ENCODE data around the gene APBB2. TPM values are rescaled to one million over a fixed set of nuclear protein-coding genes. Genes with fewer than 3 reads are reported as not detected.

Gene APBB2
- total RNA-seq, 1 donor from 2014 or later, result 23.5 TPM

DNA sequence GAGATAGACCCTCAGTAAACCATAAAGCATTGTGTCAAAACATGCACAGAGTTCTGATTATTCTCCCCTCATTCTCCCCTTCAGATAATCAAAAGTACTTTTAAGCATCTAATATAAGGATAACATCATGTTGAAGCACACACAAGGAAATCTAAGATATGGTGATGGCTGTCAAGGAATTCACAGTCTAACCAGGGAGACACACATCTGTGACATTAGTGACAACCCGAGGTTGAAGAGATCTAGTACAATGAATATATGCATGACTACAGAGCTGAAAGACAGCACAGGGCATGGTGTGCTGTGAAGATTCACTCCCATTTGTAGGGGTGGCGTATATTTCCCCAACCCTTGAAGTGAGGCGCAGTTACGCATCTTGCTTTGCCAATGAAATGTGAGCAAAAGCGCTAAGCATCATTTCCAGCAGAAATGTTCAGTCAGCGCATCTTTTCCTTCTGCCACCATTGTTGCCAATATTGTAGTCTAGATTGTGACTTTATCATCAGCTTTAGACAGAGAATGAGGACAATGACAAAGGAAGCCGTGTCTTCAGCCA, 342.6 kb downstream of the APBB2 start:
- intact Hi-C loops (cut with micrococcal nuclease), result no loop called here
- H3K36me3 ChIP-seq, result peaks cover 13% of the 10 kb centered on the region
- H3K4me3 ChIP-seq, result no peak overlapping the region
- TF ChIP-seq, protein P1, sequence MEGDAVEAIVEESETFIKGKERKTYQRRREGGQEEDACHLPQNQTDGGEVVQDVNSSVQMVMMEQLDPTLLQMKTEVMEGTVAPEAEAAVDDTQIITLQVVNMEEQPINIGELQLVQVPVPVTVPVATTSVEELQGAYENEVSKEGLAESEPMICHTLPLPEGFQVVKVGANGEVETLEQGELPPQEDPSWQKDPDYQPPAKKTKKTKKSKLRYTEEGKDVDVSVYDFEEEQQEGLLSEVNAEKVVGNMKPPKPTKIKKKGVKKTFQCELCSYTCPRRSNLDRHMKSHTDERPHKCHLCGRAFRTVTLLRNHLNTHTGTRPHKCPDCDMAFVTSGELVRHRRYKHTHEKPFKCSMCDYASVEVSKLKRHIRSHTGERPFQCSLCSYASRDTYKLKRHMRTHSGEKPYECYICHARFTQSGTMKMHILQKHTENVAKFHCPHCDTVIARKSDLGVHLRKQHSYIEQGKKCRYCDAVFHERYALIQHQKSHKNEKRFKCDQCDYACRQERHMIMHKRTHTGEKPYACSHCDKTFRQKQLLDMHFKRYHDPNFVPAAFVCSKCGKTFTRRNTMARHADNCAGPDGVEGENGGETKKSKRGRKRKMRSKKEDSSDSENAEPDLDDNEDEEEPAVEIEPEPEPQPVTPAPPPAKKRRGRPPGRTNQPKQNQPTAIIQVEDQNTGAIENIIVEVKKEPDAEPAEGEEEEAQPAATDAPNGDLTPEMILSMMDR (IDR thresholded peaks at IDR 0.05; ENCODE audit: borderline replicate concordance), result no peak
- no peaks in the 10 kb centered on the region for H3K9me3 ChIP-seq (replicated peaks)
- DNase-seq, result no peak
- no peaks in the 10 kb centered on the region for H3K27me3 ChIP-seq (ENCODE audit: low read depth)
- no peak overlapping the region for H3K27ac ChIP-seq (replicated peaks)
- H3K4me1 ChIP-seq, result peaks cover 9% of the 10 kb centered on the region

DNA sequence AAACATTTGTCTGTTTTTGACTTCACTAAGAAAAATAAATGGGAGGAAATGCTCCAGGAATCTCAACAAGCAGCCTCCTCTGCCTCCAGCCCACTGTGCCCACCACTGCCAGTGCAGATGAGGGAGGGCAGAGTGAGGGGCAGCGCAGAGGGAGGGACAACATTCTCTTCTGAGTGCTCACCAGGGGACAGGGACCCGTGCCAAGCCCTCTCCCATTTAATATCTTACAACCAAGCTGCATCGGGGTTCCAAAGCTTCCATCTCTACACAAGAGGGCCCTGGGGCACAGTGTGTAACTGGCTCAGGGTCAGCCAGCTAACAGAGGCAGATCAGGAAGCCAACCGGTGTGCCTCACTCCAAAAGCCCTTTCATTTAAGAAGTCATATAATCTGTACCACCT, 344.2 kb downstream of the APBB2 start:
- no peaks in the 10 kb centered on the region for H3K9me3 ChIP-seq (replicated peaks)
- H3K4me3 ChIP-seq, result no peak overlapping the region
- no peak overlapping the region for H3K27ac ChIP-seq (replicated peaks)
- TF ChIP-seq, protein P1 (IDR thresholded peaks at IDR 0.05; ENCODE audit: borderline replicate concordance), result no peak
- DNase-seq, result no peak
- peaks cover 17% of the 10 kb centered on the region for H3K36me3 ChIP-seq
- intact Hi-C loops (cut with micrococcal nuclease), result no loop called here
- H3K4me1 ChIP-seq, result peaks cover 7% of the 10 kb centered on the region
- H3K27me3 ChIP-seq (ENCODE audit: low read depth), result no peaks in the 10 kb centered on the region

DNA sequence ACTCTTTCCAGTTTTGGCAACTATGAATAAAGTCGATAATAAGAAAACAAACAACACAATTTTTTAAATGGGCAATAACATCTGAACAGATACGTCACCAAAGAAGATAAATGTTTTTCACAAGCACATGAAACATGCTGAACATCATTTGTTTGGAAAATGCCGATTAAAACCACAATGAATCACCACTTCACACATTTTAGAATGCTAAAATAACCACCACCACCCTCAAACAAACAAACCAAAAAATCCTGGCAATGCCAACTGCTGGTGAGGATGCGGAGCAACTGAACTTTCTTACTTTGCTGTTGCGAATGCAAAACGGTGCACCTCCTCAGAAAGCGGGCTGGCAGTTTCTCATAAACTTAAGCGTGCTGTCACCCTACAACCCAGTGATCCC, 348.6 kb downstream of the APBB2 start:
- intact Hi-C loops (cut with micrococcal nuclease), result no loop called here
- TF ChIP-seq, protein P1 (IDR thresholded peaks at IDR 0.05; ENCODE audit: borderline replicate concordance), result no peak
- H3K4me3 ChIP-seq, result no peak overlapping the region

DNA sequence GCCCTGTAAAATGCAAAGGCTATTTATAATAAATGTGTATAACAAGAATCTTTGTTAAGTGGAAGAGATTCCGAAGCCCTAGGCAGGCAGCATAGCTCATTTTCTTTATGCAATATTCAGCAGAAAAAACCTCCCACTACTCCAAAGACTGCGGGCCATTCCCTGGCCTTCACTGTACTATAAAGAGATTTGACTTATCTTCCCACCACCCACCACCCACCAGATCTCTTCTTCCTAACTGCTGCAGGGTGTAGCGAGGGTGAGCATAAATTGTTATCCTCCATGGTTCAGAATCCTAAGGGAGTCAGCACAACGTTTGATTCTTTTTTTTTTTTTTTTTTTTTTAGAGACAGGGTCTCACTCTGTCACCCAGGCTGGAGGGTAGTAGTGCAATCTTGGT, 349.8 kb downstream of the APBB2 start:
- Histone ChIP-seq H3K9me3 (replicated peaks) (no peaks in the 10 kb centered on the region), H3K36me3 (peaks cover 5% of the 10 kb centered on the region), H3K27ac (replicated peaks) (no peak overlapping the region), H3K4me1 (no peaks in the 10 kb centered on the region), H3K4me3 (no peak overlapping the region), H3K27me3 (ENCODE audit: low read depth) (no peaks in the 10 kb centered on the region)
- intact Hi-C loops (cut with micrococcal nuclease), result no loop called here
- no peak for DNase-seq
- TF ChIP-seq, protein P1 (IDR thresholded peaks at IDR 0.05; ENCODE audit: borderline replicate concordance), result no peak

More for the DNA sequence above, 348.6 kb downstream of the APBB2 start:
- Histone ChIP-seq H3K27me3 (ENCODE audit: low read depth) (no peaks in the 10 kb centered on the region), H3K4me1 (no peaks in the 10 kb centered on the region), H3K9me3 (replicated peaks) (no peaks in the 10 kb centered on the region), H3K36me3 (peaks cover 10% of the 10 kb centered on the region), H3K27ac (replicated peaks) (no peak overlapping the region)
- no peak for DNase-seq

DNA sequence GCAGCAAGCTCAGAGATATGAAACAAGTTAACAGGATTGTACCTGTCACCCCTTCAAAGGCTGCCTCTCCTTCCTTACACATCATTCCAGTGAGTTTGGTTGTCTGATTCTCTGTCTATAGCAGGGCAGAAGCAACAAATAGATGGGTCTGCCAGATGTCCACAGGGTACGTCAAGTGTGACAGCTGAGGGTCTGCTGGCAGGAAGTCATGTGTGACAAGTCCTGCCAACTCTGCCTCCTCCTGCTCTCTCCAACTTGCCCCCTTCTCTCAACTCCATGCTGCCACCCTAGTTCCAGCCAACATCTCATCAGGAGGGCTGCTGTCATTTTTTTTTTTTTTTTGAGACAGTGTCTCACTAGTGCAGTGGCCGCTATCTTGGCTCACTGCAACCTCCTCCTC, 355.4 kb downstream of the APBB2 start:
- no peak overlapping the region for H3K4me3 ChIP-seq
- H3K9me3 ChIP-seq (replicated peaks), result no peaks in the 10 kb centered on the region
- no peak overlapping the region for H3K27ac ChIP-seq (replicated peaks)
- H3K36me3 ChIP-seq, result no peaks in the 10 kb centered on the region
- DNase-seq, result no peak
- intact Hi-C loops (cut with micrococcal nuclease), result no loop called here
- no peaks in the 10 kb centered on the region for H3K27me3 ChIP-seq (ENCODE audit: low read depth)
- TF ChIP-seq, protein P1 (IDR thresholded peaks at IDR 0.05; ENCODE audit: borderline replicate concordance), result no peak
- H3K4me1 ChIP-seq, result peaks cover 12% of the 10 kb centered on the region

All from left ventricle myocardium inferior (tissue), 1 donor.